Measurements from ENCODE around the gene CEP128. TPM values are rescaled to one million over a fixed set of nuclear protein-coding genes. Genes with fewer than 3 reads are reported as not detected.

Gene CEP128
- total RNA-seq, 4 donors from 2014 or later, result 1.9 to 9.7 (median 4.0) TPM

DNA sequence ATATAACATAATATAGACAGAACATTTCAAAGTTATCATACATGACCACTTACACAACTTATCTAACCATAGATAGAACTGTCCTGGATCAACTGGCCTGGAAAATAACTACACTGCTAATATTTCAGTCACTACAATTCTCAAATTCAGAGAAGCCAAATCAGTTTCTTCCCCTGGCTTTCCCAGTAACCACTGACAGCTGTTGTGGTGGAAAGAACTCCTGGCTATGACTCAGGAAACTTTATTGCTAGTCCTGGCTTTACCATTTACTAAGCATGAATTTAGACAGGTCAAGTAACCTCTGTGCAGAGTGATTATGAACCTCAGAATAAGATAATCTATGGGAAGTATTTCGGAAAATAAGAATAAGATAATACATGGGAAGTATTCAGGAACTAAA is 485.3 kb downstream of the CEP128 start:
- no peaks in the 10 kb centered on the region for H3K36me3 ChIP-seq
- WGBS, 2 donors (ENCODE audit: low coverage in 1 of 2), result 34 to 64% methylated on average over 1 of the region's 1 CpG
- no peak for TF ChIP-seq POLR2A (IDR thresholded peaks at IDR 0.05)
- TF ChIP-seq, protein P1, sequence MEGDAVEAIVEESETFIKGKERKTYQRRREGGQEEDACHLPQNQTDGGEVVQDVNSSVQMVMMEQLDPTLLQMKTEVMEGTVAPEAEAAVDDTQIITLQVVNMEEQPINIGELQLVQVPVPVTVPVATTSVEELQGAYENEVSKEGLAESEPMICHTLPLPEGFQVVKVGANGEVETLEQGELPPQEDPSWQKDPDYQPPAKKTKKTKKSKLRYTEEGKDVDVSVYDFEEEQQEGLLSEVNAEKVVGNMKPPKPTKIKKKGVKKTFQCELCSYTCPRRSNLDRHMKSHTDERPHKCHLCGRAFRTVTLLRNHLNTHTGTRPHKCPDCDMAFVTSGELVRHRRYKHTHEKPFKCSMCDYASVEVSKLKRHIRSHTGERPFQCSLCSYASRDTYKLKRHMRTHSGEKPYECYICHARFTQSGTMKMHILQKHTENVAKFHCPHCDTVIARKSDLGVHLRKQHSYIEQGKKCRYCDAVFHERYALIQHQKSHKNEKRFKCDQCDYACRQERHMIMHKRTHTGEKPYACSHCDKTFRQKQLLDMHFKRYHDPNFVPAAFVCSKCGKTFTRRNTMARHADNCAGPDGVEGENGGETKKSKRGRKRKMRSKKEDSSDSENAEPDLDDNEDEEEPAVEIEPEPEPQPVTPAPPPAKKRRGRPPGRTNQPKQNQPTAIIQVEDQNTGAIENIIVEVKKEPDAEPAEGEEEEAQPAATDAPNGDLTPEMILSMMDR (IDR thresholded peaks at IDR 0.05), result no peak
- TF ChIP-seq POLR2AphosphoS5 (IDR thresholded peaks at IDR 0.05), result no peak
- TF ChIP-seq EP300 (IDR thresholded peaks at IDR 0.05; ENCODE audit: low read depth), result no peak
- in situ Hi-C loops (cut with MboI; ENCODE audit: low pct_ligation_motif_present in 1 of 4, low pct_unique_long_range_greater_than_20kb in 1 of 4, low sequenced_read_pairs in 3 of 4) (no loop called here), intact Hi-C loops (cut with DNase I; ENCODE audit: low total_unique reads) (no loop called here)
- H3K27ac ChIP-seq, result no peak overlapping the region
- no peaks in the 10 kb centered on the region for H3K4me1 ChIP-seq
- DNase-seq, result no peak
- H3K4me3 ChIP-seq, result no peak overlapping the region
- H3K9me3 ChIP-seq, result no peaks in the 10 kb centered on the region
- H3K27me3 ChIP-seq, result no peaks in the 10 kb centered on the region

- TF ChIP-seq POLR2A (IDR thresholded peaks at IDR 0.05), result no peak
- TF ChIP-seq POLR2AphosphoS5 (IDR thresholded peaks at IDR 0.05), result no peak
- TF ChIP-seq EP300 (IDR thresholded peaks at IDR 0.05; ENCODE audit: low read depth), result no peak
- TF ChIP-seq, protein P1 (IDR thresholded peaks at IDR 0.05), result no peak
- no peaks in the 10 kb centered on the region for H3K36me3 ChIP-seq
- no peak for DNase-seq
- H3K4me1 ChIP-seq, result no peaks in the 10 kb centered on the region
- H3K27ac ChIP-seq, result no peak overlapping the region
- in situ Hi-C loops (cut with MboI; ENCODE audit: low pct_ligation_motif_present in 1 of 4, low pct_unique_long_range_greater_than_20kb in 1 of 4, low sequenced_read_pairs in 3 of 4) (no loop called here), intact Hi-C loops (cut with DNase I; ENCODE audit: low total_unique reads) (no loop called here)
- no peaks in the 10 kb centered on the region for H3K27me3 ChIP-seq
- 71 to 76% methylated on average over 4 to 6 of the region's 6 CpGs for WGBS, 2 donors (ENCODE audit: low coverage in 1 of 2)
- H3K4me3 ChIP-seq, result no peak overlapping the region
- H3K9me3 ChIP-seq, result no peaks in the 10 kb centered on the region
Measured at GRCh38 chr14:80455031-80455430, 486.5 kb downstream of the CEP128 start.

- Histone ChIP-seq H3K4me3 (no peak overlapping the region), H3K27ac (no peak overlapping the region), H3K9me3 (no peaks in the 10 kb centered on the region), H3K36me3 (no peaks in the 10 kb centered on the region), H3K4me1 (no peaks in the 10 kb centered on the region), H3K27me3 (no peaks in the 10 kb centered on the region)
- DNase-seq, result no peak
- 94 to 96% methylated on average over 3 of the region's 3 CpGs for WGBS, 2 donors (ENCODE audit: low coverage in 1 of 2)
- intact Hi-C loops (cut with DNase I; ENCODE audit: low total_unique reads) (no loop called here), in situ Hi-C loops (cut with MboI; ENCODE audit: low pct_ligation_motif_present in 1 of 4, low pct_unique_long_range_greater_than_20kb in 1 of 4, low sequenced_read_pairs in 3 of 4) (no loop called here)
- TF ChIP-seq, protein P1 (IDR thresholded peaks at IDR 0.05), result no peak
- TF ChIP-seq POLR2AphosphoS5 (IDR thresholded peaks at IDR 0.05), result no peak
- no peak for TF ChIP-seq EP300 (IDR thresholded peaks at IDR 0.05; ENCODE audit: low read depth)
- TF ChIP-seq POLR2A (IDR thresholded peaks at IDR 0.05), result no peak
Measured at GRCh38 chr14:80448267-80448666, 493.3 kb downstream of the CEP128 start.

DNA sequence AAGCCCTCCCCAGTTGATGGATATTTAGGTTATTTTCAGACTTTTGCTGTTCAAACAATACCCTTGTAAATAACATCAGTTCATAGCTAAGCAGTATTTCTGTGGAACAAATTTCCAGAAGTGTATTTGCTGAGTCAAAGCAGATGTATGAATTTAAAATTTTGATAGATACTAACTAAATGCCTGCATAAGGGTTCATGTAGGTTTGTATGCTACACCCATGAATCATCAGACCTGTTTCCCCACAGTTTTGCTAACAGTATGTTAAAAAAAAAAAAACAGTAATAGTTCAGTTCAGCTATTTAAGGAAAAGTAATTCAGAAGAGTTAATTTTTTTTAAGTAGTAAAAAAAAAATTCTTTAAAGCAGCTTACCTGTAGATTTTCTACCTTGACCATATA is 494.1 kb downstream of the CEP128 start:
- in situ Hi-C loops (cut with MboI; ENCODE audit: low pct_ligation_motif_present in 1 of 4, low pct_unique_long_range_greater_than_20kb in 1 of 4, low sequenced_read_pairs in 3 of 4), result no loop called here
- no peaks in the 10 kb centered on the region for H3K27me3 ChIP-seq
- no peaks in the 10 kb centered on the region for H3K36me3 ChIP-seq
- no peak overlapping the region for H3K4me3 ChIP-seq
- intact Hi-C loops (cut with DNase I; ENCODE audit: low total_unique reads), result no loop called here
- no peak for DNase-seq
- H3K27ac ChIP-seq, result no peak overlapping the region
- H3K4me1 ChIP-seq, result no peaks in the 10 kb centered on the region
- TF ChIP-seq EP300 (IDR thresholded peaks at IDR 0.05; ENCODE audit: low read depth) (no peak), POLR2A (IDR thresholded peaks at IDR 0.05) (no peak), POLR2AphosphoS5 (IDR thresholded peaks at IDR 0.05) (no peak)
- TF ChIP-seq, protein P1 (IDR thresholded peaks at IDR 0.05), result no peak
- no peaks in the 10 kb centered on the region for H3K9me3 ChIP-seq

Small RNA genes within 50 kb of the gene (small RNA-seq; reads per million reads assigned to genes)
- gene AC022404.1, result 0 reads per million in 4 donors

Other genes starting within 250 kb of the CEP128 start
- 1 to 10 TPM in 2 of 4 donors, under 1 TPM in 2; 0.37 to 2.4 (median 0.85) TPM for gene TSHR, start 13.9 kb upstream of the CEP128 start, total RNA-seq

Measured in transverse colon (tissue), 4 donors.